Measurements from ENCODE around the gene CHST3. TPM values are rescaled to one million over a fixed set of nuclear protein-coding genes. Genes with fewer than 3 reads are reported as not detected.
"Not testable (repeated sequence)": the region's sequence is repeated elsewhere in the genome, so short reads cannot be mapped to it uniquely, and the experiment has no call there.

The CHST3 gene
- polyA plus RNA-seq, 1 donor from 2014 or later = not detected

- Mint-ChIP-seq H3K4me1 (no peaks in the 10 kb centered on the region), H3K9me3 (peaks cover 0 to 1% (median 0%) of the 10 kb centered on the region in 3 donors), H3K4me3 (no peak overlapping the region), H3K36me3 (no peaks in the 10 kb centered on the region), H3K27me3 (peaks cover 11% of the 10 kb centered on the region), H3K27ac (no peak overlapping the region)
These were observed 66.8 kb downstream of the CHST3 start for GRCh38 chr10:72030762-72031543.

- Mint-ChIP-seq H3K36me3 (no peaks in the 10 kb centered on the region), H3K27ac (no peak overlapping the region), H3K9me3 (no peaks in the 10 kb centered on the region)
These were observed 67.5 kb downstream of the CHST3 start for GRCh38 chr10:72031706-72032105.

GRCh38 chr10:72032409-72033162 lies 68.4 kb downstream of the CHST3 start:
- H3K36me3 Mint-ChIP-seq, H3K4me3 Mint-ChIP-seq, H3K27ac Mint-ChIP-seq, H3K27me3 Mint-ChIP-seq, H3K4me1 Mint-ChIP-seq, H3K9me3 Mint-ChIP-seq: not testable (repeated sequence)

More at GRCh38 chr10:72031706-72032105, 67.5 kb downstream of the CHST3 start:
- no peaks in the 10 kb centered on the region for H3K4me1 Mint-ChIP-seq
- H3K4me3 Mint-ChIP-seq = no peak overlapping the region
- H3K27me3 Mint-ChIP-seq = peaks cover 9% of the 10 kb centered on the region

GRCh38 chr10:72034040-72034499 lies 69.9 kb downstream of the CHST3 start:
- H3K27ac Mint-ChIP-seq = no peak overlapping the region
- no peaks in the 10 kb centered on the region for H3K4me1 Mint-ChIP-seq
- H3K4me3 Mint-ChIP-seq = no peak overlapping the region
- no peaks in the 10 kb centered on the region for H3K36me3 Mint-ChIP-seq
- H3K9me3 Mint-ChIP-seq = no peaks in the 10 kb centered on the region
- H3K27me3 Mint-ChIP-seq = peaks cover under 1% of the 10 kb centered on the region

GRCh38 chr10:72034761-72035160 lies 70.6 kb downstream of the CHST3 start:
- H3K27ac Mint-ChIP-seq = no peak overlapping the region
- H3K27me3 Mint-ChIP-seq = no peaks in the 10 kb centered on the region
- H3K4me1 Mint-ChIP-seq = no peaks in the 10 kb centered on the region
- H3K9me3 Mint-ChIP-seq = no peaks in the 10 kb centered on the region
- no peaks in the 10 kb centered on the region for H3K36me3 Mint-ChIP-seq
- no peak overlapping the region for H3K4me3 Mint-ChIP-seq

GRCh38 chr10:72035252-72035887 lies 71.2 kb downstream of the CHST3 start:
- no peak overlapping the region for H3K27ac Mint-ChIP-seq
- no peak overlapping the region for H3K4me3 Mint-ChIP-seq
- H3K9me3 Mint-ChIP-seq = no peaks in the 10 kb centered on the region
- no peaks in the 10 kb centered on the region for H3K36me3 Mint-ChIP-seq
- H3K27me3 Mint-ChIP-seq = no peaks in the 10 kb centered on the region
- H3K4me1 Mint-ChIP-seq = no peaks in the 10 kb centered on the region

- no peaks in the 10 kb centered on the region for H3K27me3 Mint-ChIP-seq
These were observed 73.1 kb downstream of the CHST3 start for GRCh38 chr10:72037266-72037665.

GRCh38 chr10:72037811-72038210 lies 73.6 kb downstream of the CHST3 start:
- no peaks in the 10 kb centered on the region for H3K36me3 Mint-ChIP-seq
- no peaks in the 10 kb centered on the region for H3K9me3 Mint-ChIP-seq
- H3K4me3 Mint-ChIP-seq = no peak overlapping the region
- H3K27me3 Mint-ChIP-seq = no peaks in the 10 kb centered on the region
- H3K27ac Mint-ChIP-seq = no peak overlapping the region
- no peaks in the 10 kb centered on the region for H3K4me1 Mint-ChIP-seq

More at GRCh38 chr10:72037266-72037665, 73.1 kb downstream of the CHST3 start:
- H3K4me1 Mint-ChIP-seq = no peaks in the 10 kb centered on the region
- H3K9me3 Mint-ChIP-seq = no peaks in the 10 kb centered on the region
- no peak overlapping the region for H3K27ac Mint-ChIP-seq
- H3K4me3 Mint-ChIP-seq = no peak overlapping the region
- no peaks in the 10 kb centered on the region for H3K36me3 Mint-ChIP-seq

- H3K36me3 Mint-ChIP-seq = no peaks in the 10 kb centered on the region
These were observed 74.3 kb downstream of the CHST3 start for GRCh38 chr10:72038458-72039001.

GRCh38 chr10:72039377-72039776 lies 75.2 kb downstream of the CHST3 start:
- peaks cover 0 to 1% (median 0%) of the 10 kb centered on the region in 3 donors for H3K4me1 Mint-ChIP-seq
- no peaks in the 10 kb centered on the region for H3K27me3 Mint-ChIP-seq
- no peak overlapping the region for H3K4me3 Mint-ChIP-seq

More at GRCh38 chr10:72038458-72039001, 74.3 kb downstream of the CHST3 start:
- Mint-ChIP-seq H3K4me1 (peaks cover 0 to under 1% (median 0%) of the 10 kb centered on the region in 3 donors), H3K4me3 (no peak overlapping the region), H3K27me3 (no peaks in the 10 kb centered on the region), H3K27ac (no peak overlapping the region), H3K9me3 (no peaks in the 10 kb centered on the region)

GRCh38 chr10:72041491-72041890 lies 77.3 kb downstream of the CHST3 start:
- Mint-ChIP-seq H3K27ac (peak overlapping the region in 1 of 3 donors; percentile 14), H3K4me3 (no peak overlapping the region), H3K9me3 (peaks cover 0 to 4% (median 0%) of the 10 kb centered on the region in 3 donors), H3K36me3 (no peaks in the 10 kb centered on the region), H3K4me1 (peaks cover 0 to 1% (median 0%) of the 10 kb centered on the region in 3 donors), H3K27me3 (no peaks in the 10 kb centered on the region)

More at GRCh38 chr10:72039377-72039776, 75.2 kb downstream of the CHST3 start:
- Mint-ChIP-seq H3K27ac (no peak overlapping the region), H3K36me3 (no peaks in the 10 kb centered on the region), H3K9me3 (no peaks in the 10 kb centered on the region)

- Mint-ChIP-seq H3K27ac (no peak overlapping the region), H3K4me3 (no peak overlapping the region), H3K9me3 (peaks cover 0 to 7% (median 0%) of the 10 kb centered on the region in 3 donors), H3K36me3 (no peaks in the 10 kb centered on the region), H3K4me1 (peaks cover 0 to 1% (median 0%) of the 10 kb centered on the region in 3 donors), H3K27me3 (no peaks in the 10 kb centered on the region)
These were observed 79.0 kb downstream of the CHST3 start for GRCh38 chr10:72043016-72043834.

- Mint-ChIP-seq H3K27ac (no peak overlapping the region), H3K4me1 (peaks cover 0 to 4% (median 0%) of the 10 kb centered on the region in 3 donors), H3K4me3 (no peak overlapping the region), H3K9me3 (peaks cover 0 to 7% (median 0%) of the 10 kb centered on the region in 3 donors), H3K27me3 (no peaks in the 10 kb centered on the region), H3K36me3 (no peaks in the 10 kb centered on the region)
These were observed 80.3 kb downstream of the CHST3 start for GRCh38 chr10:72044417-72045041.

- Mint-ChIP-seq H3K9me3 (peaks cover 0 to 7% (median 0%) of the 10 kb centered on the region in 3 donors), H3K4me1 (peaks cover 0 to 6% (median 0%) of the 10 kb centered on the region in 3 donors), H3K4me3 (no peak overlapping the region), H3K27me3 (no peaks in the 10 kb centered on the region), H3K27ac (no peak overlapping the region), H3K36me3 (no peaks in the 10 kb centered on the region)
These were observed 81.4 kb downstream of the CHST3 start for GRCh38 chr10:72045586-72045985.
